BLaER1 (cell line): Measurements from ENCODE around the gene ARHGAP22.
A peak's percentile ranks its signal among the peaks of the same experiment; 100 is the strongest.

Source experiments
- H3K27ac ChIP-seq: shearing (Covaris generic); formaldehyde crosslinking; 2 replicates; pipeline ENCODE4 v1.8.1; 2022
- H3K27me3 ChIP-seq: shearing (Covaris generic); formaldehyde crosslinking; 2 replicates; pipeline ENCODE4 v1.8.1; 2022
- H3K36me3 ChIP-seq: shearing (Covaris generic); formaldehyde crosslinking; 2 replicates; pipeline ENCODE4 v1.8.1; 2022
- H3K4me1 ChIP-seq: shearing (Covaris generic); formaldehyde crosslinking; 2 replicates; pipeline ENCODE4 v1.8.1; 2022
- H3K4me2 ChIP-seq: shearing (Covaris generic); formaldehyde crosslinking; 2 replicates; pipeline ENCODE4 v1.8.1; 2022
- H3K4me3 ChIP-seq: shearing (Covaris generic); formaldehyde crosslinking; 2 replicates; pipeline ENCODE4 v1.8.1; 2022
- H3K9ac ChIP-seq: shearing (Covaris generic); formaldehyde crosslinking; 2 replicates; pipeline ENCODE4 v1.8.1; 2022
- H3K9me3 ChIP-seq: shearing (Covaris generic); formaldehyde crosslinking; 2 replicates; pipeline ENCODE4 v1.8.1; 2022
- H4K20me1 ChIP-seq: shearing (Covaris generic); formaldehyde crosslinking; 2 replicates; pipeline ENCODE4 v1.8.1; 2022
- Cebpa-rat ChIP-seq: shearing (Covaris generic); IDR thresholded peaks from 2 replicates; pipeline ENCODE4 v1.8.1; 2022

Gene ARHGAP22

GRCh38 chr10:48468130-48468790 is 136.6 kb downstream of the ARHGAP22 start:
- H3K36me3 ChIP-seq: no peaks in the 10 kb centered on the region
- H3K9ac ChIP-seq: no peak overlapping the region
- no peak overlapping the region for H3K4me2 ChIP-seq
- H3K4me1 ChIP-seq: peaks cover 28% of the 10 kb centered on the region
- H3K27me3 ChIP-seq: no peaks in the 10 kb centered on the region
- H3K4me3 ChIP-seq: no peak overlapping the region
- H3K27ac ChIP-seq: peak overlapping the region; percentile 51; the same call in 1 of the 2 replicates
- peaks cover 7% of the 10 kb centered on the region; the same call in 1 of the 2 replicates for H3K9me3 ChIP-seq
- no peaks in the 10 kb centered on the region for H4K20me1 ChIP-seq
- TF ChIP-seq Cebpa-rat: no peak

- H3K27me3 ChIP-seq: no peaks in the 10 kb centered on the region
- H3K4me1 ChIP-seq: peaks cover 34% of the 10 kb centered on the region
- no peak for TF ChIP-seq Cebpa-rat
- H3K9me3 ChIP-seq: peaks cover 3% of the 10 kb centered on the region; the same call in 1 of the 2 replicates
- H3K27ac ChIP-seq: no peak overlapping the region
- H3K4me3 ChIP-seq: no peak overlapping the region
- no peaks in the 10 kb centered on the region for H3K36me3 ChIP-seq
- no peaks in the 10 kb centered on the region for H4K20me1 ChIP-seq
- no peak overlapping the region for H3K9ac ChIP-seq
- H3K4me2 ChIP-seq: no peak overlapping the region
Measured at GRCh38 chr10:48467669-48468068, 137.2 kb downstream of the ARHGAP22 start.

GRCh38 chr10:48466611-48467240 is 138.1 kb downstream of the ARHGAP22 start:
- no peak for TF ChIP-seq Cebpa-rat
- Histone ChIP-seq H3K4me1 (peaks cover 39% of the 10 kb centered on the region), H3K9ac (no peak overlapping the region), H3K9me3 (no peaks in the 10 kb centered on the region), H3K27me3 (no peaks in the 10 kb centered on the region), H3K27ac (no peak overlapping the region), H4K20me1 (no peaks in the 10 kb centered on the region), H3K36me3 (no peaks in the 10 kb centered on the region), H3K4me3 (no peak overlapping the region), H3K4me2 (no peak overlapping the region)

- no peak overlapping the region for H3K4me2 ChIP-seq
- H3K4me1 ChIP-seq: peaks cover 36% of the 10 kb centered on the region
- no peak overlapping the region for H3K4me3 ChIP-seq
- no peak for TF ChIP-seq Cebpa-rat
- no peak overlapping the region for H3K27ac ChIP-seq
- no peaks in the 10 kb centered on the region for H3K9me3 ChIP-seq
- H3K36me3 ChIP-seq: no peaks in the 10 kb centered on the region
- H4K20me1 ChIP-seq: no peaks in the 10 kb centered on the region
- no peaks in the 10 kb centered on the region for H3K27me3 ChIP-seq
- no peak overlapping the region for H3K9ac ChIP-seq
Measured at GRCh38 chr10:48465860-48466521, 138.9 kb downstream of the ARHGAP22 start.

- no peak for TF ChIP-seq Cebpa-rat
- no peaks in the 10 kb centered on the region for H3K27me3 ChIP-seq
- no peaks in the 10 kb centered on the region for H3K36me3 ChIP-seq
- H3K9me3 ChIP-seq: no peaks in the 10 kb centered on the region
- no peak overlapping the region for H3K4me3 ChIP-seq
- peaks cover 27% of the 10 kb centered on the region for H3K4me1 ChIP-seq
- H4K20me1 ChIP-seq: no peaks in the 10 kb centered on the region
- no peak overlapping the region for H3K27ac ChIP-seq
- no peak overlapping the region for H3K9ac ChIP-seq
- H3K4me2 ChIP-seq: no peak overlapping the region
Measured at GRCh38 chr10:48464871-48465736, 139.8 kb downstream of the ARHGAP22 start.

GRCh38 chr10:48464121-48464870 is 140.6 kb downstream of the ARHGAP22 start:
- Histone ChIP-seq H3K27ac (no peak overlapping the region), H3K4me3 (no peak overlapping the region), H3K4me1 (peaks cover 19% of the 10 kb centered on the region), H3K4me2 (no peak overlapping the region), H3K36me3 (no peaks in the 10 kb centered on the region), H3K27me3 (no peaks in the 10 kb centered on the region), H3K9ac (no peak overlapping the region), H4K20me1 (no peaks in the 10 kb centered on the region), H3K9me3 (no peaks in the 10 kb centered on the region)
- TF ChIP-seq Cebpa-rat: no peak

- TF ChIP-seq Cebpa-rat: no peak
- Histone ChIP-seq H3K4me3 (no peak overlapping the region), H3K27ac (peak overlapping the region; percentile 18; the same call in 1 of the 2 replicates), H3K9me3 (no peaks in the 10 kb centered on the region), H4K20me1 (no peaks in the 10 kb centered on the region), H3K36me3 (no peaks in the 10 kb centered on the region), H3K4me1 (peaks cover 12% of the 10 kb centered on the region; the same call in 1 of the 2 replicates), H3K9ac (no peak overlapping the region), H3K27me3 (no peaks in the 10 kb centered on the region), H3K4me2 (no peak overlapping the region)
Measured at GRCh38 chr10:48463318-48464003, 141.4 kb downstream of the ARHGAP22 start.

- H3K9ac ChIP-seq: no peak overlapping the region
- peaks cover 13% of the 10 kb centered on the region for H3K4me1 ChIP-seq
- no peaks in the 10 kb centered on the region for H3K9me3 ChIP-seq
- H4K20me1 ChIP-seq: no peaks in the 10 kb centered on the region
- H3K4me3 ChIP-seq: no peak overlapping the region
- H3K36me3 ChIP-seq: no peaks in the 10 kb centered on the region
- H3K27me3 ChIP-seq: no peaks in the 10 kb centered on the region
- no peak overlapping the region for H3K4me2 ChIP-seq
- no peak overlapping the region for H3K27ac ChIP-seq
- no peak for TF ChIP-seq Cebpa-rat
Measured at GRCh38 chr10:48462482-48463020, 142.3 kb downstream of the ARHGAP22 start.
